ENCODE data around the gene GABARAPL1.
"Not testable (repeated sequence)": the region's sequence is repeated elsewhere in the genome, so short reads cannot be mapped to it uniquely, and the experiment has no call there.

The GABARAPL1 gene

GRCh38 chr12:10213168-10214135 lies 775 bp downstream of the GABARAPL1 start:
- H3K36me3 ChIP-seq (ENCODE audit: control insufficient read depth, insufficient read depth, low read length): no peaks in the 10 kb centered on the region
- H3K27me3 ChIP-seq (replicated peaks; ENCODE audit: control insufficient read depth, insufficient read depth, low read length, poor library complexity, severe bottlenecking): no peaks in the 10 kb centered on the region
- H3K4me1 ChIP-seq (ENCODE audit: control insufficient read depth, insufficient read depth, low read length, poor library complexity, severe bottlenecking): peaks cover 17% of the 10 kb centered on the region
- H3K9me3 ChIP-seq (ENCODE audit: control insufficient read depth, low read length): no peaks in the 10 kb centered on the region
- peak overlapping the region; percentile 88 for H3K27ac ChIP-seq (ENCODE audit: insufficient read depth, low read length, poor library complexity, severe bottlenecking)
- H3K4me3 ChIP-seq (ENCODE audit: insufficient read depth, low read depth, low read length, poor library complexity, severe bottlenecking): peak overlapping the region; percentile 81
- DNase-seq: peak; percentile 74 to 81 (median 79)

- Histone ChIP-seq H3K27me3 (replicated peaks; ENCODE audit: control insufficient read depth, insufficient read depth, low read length, poor library complexity, severe bottlenecking) (no peaks in the 10 kb centered on the region), H3K9me3 (ENCODE audit: control insufficient read depth, low read length) (no peaks in the 10 kb centered on the region), H3K27ac (ENCODE audit: insufficient read depth, low read length, poor library complexity, severe bottlenecking) (peak overlapping the region; percentile 88), H3K4me3 (ENCODE audit: insufficient read depth, low read depth, low read length, poor library complexity, severe bottlenecking) (peak overlapping the region; percentile 81), H3K36me3 (ENCODE audit: control insufficient read depth, insufficient read depth, low read length) (no peaks in the 10 kb centered on the region), H3K4me1 (ENCODE audit: control insufficient read depth, insufficient read depth, low read length, poor library complexity, severe bottlenecking) (peaks cover 17% of the 10 kb centered on the region)
- DNase-seq: no peak
These were observed 1.6 kb downstream of the GABARAPL1 start for GRCh38 chr12:10214136-10214894.

- Histone ChIP-seq H3K4me3 (ENCODE audit: insufficient read depth, low read depth, low read length, poor library complexity, severe bottlenecking) (no peak overlapping the region), H3K27ac (ENCODE audit: insufficient read depth, low read length, poor library complexity, severe bottlenecking) (no peak overlapping the region)
- no peak for DNase-seq
These were observed 2.2 kb downstream of the GABARAPL1 start for GRCh38 chr12:10214895-10215267.

GRCh38 chr12:10215436-10215835 lies 2.8 kb downstream of the GABARAPL1 start:
- peaks cover 3% of the 10 kb centered on the region for H3K36me3 ChIP-seq (ENCODE audit: control insufficient read depth, insufficient read depth, low read length)
- no peaks in the 10 kb centered on the region for H3K27me3 ChIP-seq (replicated peaks; ENCODE audit: control insufficient read depth, insufficient read depth, low read length, poor library complexity, severe bottlenecking)
- no peaks in the 10 kb centered on the region for H3K9me3 ChIP-seq (ENCODE audit: control insufficient read depth, low read length)
- no peak overlapping the region for H3K27ac ChIP-seq (ENCODE audit: insufficient read depth, low read length, poor library complexity, severe bottlenecking)
- peaks cover 17% of the 10 kb centered on the region for H3K4me1 ChIP-seq (ENCODE audit: control insufficient read depth, insufficient read depth, low read length, poor library complexity, severe bottlenecking)
- no peak overlapping the region for H3K4me3 ChIP-seq (ENCODE audit: insufficient read depth, low read depth, low read length, poor library complexity, severe bottlenecking)
- DNase-seq: no peak

More at GRCh38 chr12:10214895-10215267, 2.2 kb downstream of the GABARAPL1 start:
- H3K36me3 ChIP-seq (ENCODE audit: control insufficient read depth, insufficient read depth, low read length): no peaks in the 10 kb centered on the region
- peaks cover 17% of the 10 kb centered on the region for H3K4me1 ChIP-seq (ENCODE audit: control insufficient read depth, insufficient read depth, low read length, poor library complexity, severe bottlenecking)
- H3K27me3 ChIP-seq (replicated peaks; ENCODE audit: control insufficient read depth, insufficient read depth, low read length, poor library complexity, severe bottlenecking): no peaks in the 10 kb centered on the region
- H3K9me3 ChIP-seq (ENCODE audit: control insufficient read depth, low read length): no peaks in the 10 kb centered on the region

- not testable (repeated sequence) for H3K36me3 ChIP-seq (ENCODE audit: control insufficient read depth, insufficient read depth, low read length); H3K9me3 ChIP-seq (ENCODE audit: control insufficient read depth, low read length); H3K27me3 ChIP-seq (replicated peaks; ENCODE audit: control insufficient read depth, insufficient read depth, low read length, poor library complexity, severe bottlenecking); H3K4me3 ChIP-seq (ENCODE audit: insufficient read depth, low read depth, low read length, poor library complexity, severe bottlenecking); H3K27ac ChIP-seq (ENCODE audit: insufficient read depth, low read length, poor library complexity, severe bottlenecking)
- DNase-seq: peak in 2 of 3 donors; percentile 2 to 7
- H3K4me1 ChIP-seq (ENCODE audit: control insufficient read depth, insufficient read depth, low read length, poor library complexity, severe bottlenecking): peaks cover 17% of the 10 kb centered on the region
These were observed 3.3 kb downstream of the GABARAPL1 start for GRCh38 chr12:10215946-10216345.

- no peaks in the 10 kb centered on the region for H3K27me3 ChIP-seq (replicated peaks; ENCODE audit: control insufficient read depth, insufficient read depth, low read length, poor library complexity, severe bottlenecking)
- no peak for DNase-seq
- no peak overlapping the region for H3K27ac ChIP-seq (ENCODE audit: insufficient read depth, low read length, poor library complexity, severe bottlenecking)
- no peak overlapping the region for H3K4me3 ChIP-seq (ENCODE audit: insufficient read depth, low read depth, low read length, poor library complexity, severe bottlenecking)
- peaks cover 13% of the 10 kb centered on the region for H3K4me1 ChIP-seq (ENCODE audit: control insufficient read depth, insufficient read depth, low read length, poor library complexity, severe bottlenecking)
- no peaks in the 10 kb centered on the region for H3K9me3 ChIP-seq (ENCODE audit: control insufficient read depth, low read length)
- H3K36me3 ChIP-seq (ENCODE audit: control insufficient read depth, insufficient read depth, low read length): peaks cover 21% of the 10 kb centered on the region
These were observed 5.3 kb downstream of the GABARAPL1 start for GRCh38 chr12:10218021-10218420.

GRCh38 chr12:10220398-10221077 lies 7.9 kb downstream of the GABARAPL1 start:
- H3K36me3 ChIP-seq (ENCODE audit: control insufficient read depth, insufficient read depth, low read length): peaks cover 21% of the 10 kb centered on the region

GRCh38 chr12:10221846-10222245 lies 9.2 kb downstream of the GABARAPL1 start:
- Histone ChIP-seq H3K27ac (ENCODE audit: insufficient read depth, low read length, poor library complexity, severe bottlenecking) (no peak overlapping the region), H3K36me3 (ENCODE audit: control insufficient read depth, insufficient read depth, low read length) (peaks cover 21% of the 10 kb centered on the region), H3K9me3 (ENCODE audit: control insufficient read depth, low read length) (no peaks in the 10 kb centered on the region), H3K4me1 (ENCODE audit: control insufficient read depth, insufficient read depth, low read length, poor library complexity, severe bottlenecking) (no peaks in the 10 kb centered on the region), H3K4me3 (ENCODE audit: insufficient read depth, low read depth, low read length, poor library complexity, severe bottlenecking) (no peak overlapping the region), H3K27me3 (replicated peaks; ENCODE audit: control insufficient read depth, insufficient read depth, low read length, poor library complexity, severe bottlenecking) (no peaks in the 10 kb centered on the region)
- no peak for DNase-seq

More at GRCh38 chr12:10220398-10221077, 7.9 kb downstream of the GABARAPL1 start:
- Histone ChIP-seq H3K9me3 (ENCODE audit: control insufficient read depth, low read length) (no peaks in the 10 kb centered on the region), H3K27ac (ENCODE audit: insufficient read depth, low read length, poor library complexity, severe bottlenecking) (no peak overlapping the region), H3K27me3 (replicated peaks; ENCODE audit: control insufficient read depth, insufficient read depth, low read length, poor library complexity, severe bottlenecking) (no peaks in the 10 kb centered on the region), H3K4me3 (ENCODE audit: insufficient read depth, low read depth, low read length, poor library complexity, severe bottlenecking) (no peak overlapping the region), H3K4me1 (ENCODE audit: control insufficient read depth, insufficient read depth, low read length, poor library complexity, severe bottlenecking) (no peaks in the 10 kb centered on the region)
- DNase-seq: no peak

GRCh38 chr12:10223208-10223607 lies 10.5 kb downstream of the GABARAPL1 start:
- H3K9me3 ChIP-seq (ENCODE audit: control insufficient read depth, low read length): no peaks in the 10 kb centered on the region
- no peaks in the 10 kb centered on the region for H3K27me3 ChIP-seq (replicated peaks; ENCODE audit: control insufficient read depth, insufficient read depth, low read length, poor library complexity, severe bottlenecking)
- H3K36me3 ChIP-seq (ENCODE audit: control insufficient read depth, insufficient read depth, low read length): peaks cover 21% of the 10 kb centered on the region
- H3K4me3 ChIP-seq (ENCODE audit: insufficient read depth, low read depth, low read length, poor library complexity, severe bottlenecking): no peak overlapping the region
- no peak overlapping the region for H3K27ac ChIP-seq (ENCODE audit: insufficient read depth, low read length, poor library complexity, severe bottlenecking)
- no peaks in the 10 kb centered on the region for H3K4me1 ChIP-seq (ENCODE audit: control insufficient read depth, insufficient read depth, low read length, poor library complexity, severe bottlenecking)
- DNase-seq: no peak
